Activated CD4-positive, CD25-positive, alpha-beta regulatory T cell treated with anti-CD3 and anti-CD28 coated beads, Interleukin-2, amount 50 U/mL, for 24 hours (primary cell): Measurements from ENCODE around the gene KCNQ4.

Source experiments
- ATAC-seq, 2 donors: fragments of 150-1000 bp; cut with Tn5 transposase; one replicate each; pipeline ENCODE4 v1.10.0; 2021; ENCODE audit warnings: mild to moderate bottlenecking in 1 of 2, moderate library complexity in 1 of 2

The KCNQ4 gene

DNA sequence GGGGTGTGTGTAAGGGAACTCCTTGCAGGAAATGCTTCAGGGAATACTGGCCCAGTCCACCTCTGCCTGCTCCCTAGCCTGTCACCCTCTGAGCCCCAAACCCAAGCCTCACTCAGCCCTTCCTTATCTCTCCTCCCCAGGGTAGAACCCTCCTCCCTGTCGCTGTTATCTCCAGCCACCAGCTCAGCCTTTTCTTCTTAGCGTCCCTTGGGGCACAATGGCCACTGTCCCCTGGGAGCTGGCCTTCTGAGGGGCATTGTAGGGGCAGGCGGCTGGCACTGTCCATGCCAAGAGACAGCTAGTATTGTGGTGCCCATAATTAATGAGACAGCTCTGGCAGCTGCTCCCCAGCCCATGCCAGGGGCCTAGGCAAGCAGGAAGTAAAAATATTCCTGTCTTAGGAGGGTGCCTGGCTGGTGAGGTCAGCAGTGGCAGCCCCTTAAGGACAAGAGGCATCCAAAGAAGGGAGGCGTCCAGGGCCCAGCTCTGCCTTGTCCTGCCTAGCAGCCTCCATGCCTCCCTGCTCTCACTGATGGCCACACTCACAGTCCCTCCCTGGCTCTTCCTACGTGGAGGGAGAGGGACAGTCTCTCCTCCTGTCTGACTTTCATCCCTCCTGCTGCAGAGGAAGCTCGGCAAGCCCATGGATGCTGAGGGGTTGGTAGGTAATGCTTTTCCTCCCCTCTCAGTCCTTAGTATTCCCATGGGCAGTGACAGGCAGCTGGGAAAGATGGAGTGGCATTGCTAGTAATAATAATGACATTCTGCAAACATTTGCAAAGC, 37.5 kb downstream of the KCNQ4 start:
- no peak for ATAC-seq

DNA sequence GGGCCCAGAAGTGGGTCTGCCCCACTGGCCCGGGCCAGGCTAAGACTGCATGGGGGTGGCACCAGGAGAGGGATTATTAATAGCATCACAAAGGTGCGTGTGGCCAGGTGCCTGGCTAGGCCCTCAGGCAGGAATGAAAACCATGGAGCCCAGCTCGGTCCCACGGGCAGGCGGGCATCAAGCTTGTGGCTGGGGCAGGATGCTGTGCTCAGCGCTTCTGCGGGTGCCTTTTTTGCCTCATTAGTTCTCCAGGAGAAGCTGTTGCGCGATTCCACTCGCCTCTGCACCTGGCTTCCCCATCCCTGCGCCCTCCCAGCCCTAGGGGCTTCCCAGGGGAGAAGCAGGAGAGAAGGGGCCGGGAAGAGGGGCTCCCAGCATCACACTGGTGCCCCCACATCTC, 39.3 kb downstream of the KCNQ4 start:
- ATAC-seq, result no peak

DNA sequence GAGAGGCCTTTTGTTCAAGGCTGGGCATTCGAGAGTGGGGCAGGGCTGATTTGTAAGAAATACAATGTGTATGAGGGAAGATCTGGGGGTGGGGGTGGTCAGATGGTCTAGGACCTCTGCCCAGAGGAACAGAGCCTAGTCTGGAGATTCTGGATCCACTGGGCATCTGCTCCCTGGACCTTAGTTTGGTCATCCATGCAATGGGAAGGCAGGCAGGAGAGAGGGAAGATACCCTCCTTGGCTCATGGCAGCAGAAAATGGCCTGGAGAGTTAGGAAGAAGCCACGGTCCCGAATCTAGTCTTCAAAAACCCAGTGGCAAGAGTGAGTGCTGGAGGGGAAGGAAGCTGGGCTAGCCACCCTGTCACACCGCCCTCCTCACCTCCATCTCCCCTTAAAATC, 39.8 kb downstream of the KCNQ4 start:
- no peak for ATAC-seq

- ATAC-seq, result no peak
Measured at GRCh38 chr1:40823983-40824382, 40.4 kb downstream of the KCNQ4 start.

DNA sequence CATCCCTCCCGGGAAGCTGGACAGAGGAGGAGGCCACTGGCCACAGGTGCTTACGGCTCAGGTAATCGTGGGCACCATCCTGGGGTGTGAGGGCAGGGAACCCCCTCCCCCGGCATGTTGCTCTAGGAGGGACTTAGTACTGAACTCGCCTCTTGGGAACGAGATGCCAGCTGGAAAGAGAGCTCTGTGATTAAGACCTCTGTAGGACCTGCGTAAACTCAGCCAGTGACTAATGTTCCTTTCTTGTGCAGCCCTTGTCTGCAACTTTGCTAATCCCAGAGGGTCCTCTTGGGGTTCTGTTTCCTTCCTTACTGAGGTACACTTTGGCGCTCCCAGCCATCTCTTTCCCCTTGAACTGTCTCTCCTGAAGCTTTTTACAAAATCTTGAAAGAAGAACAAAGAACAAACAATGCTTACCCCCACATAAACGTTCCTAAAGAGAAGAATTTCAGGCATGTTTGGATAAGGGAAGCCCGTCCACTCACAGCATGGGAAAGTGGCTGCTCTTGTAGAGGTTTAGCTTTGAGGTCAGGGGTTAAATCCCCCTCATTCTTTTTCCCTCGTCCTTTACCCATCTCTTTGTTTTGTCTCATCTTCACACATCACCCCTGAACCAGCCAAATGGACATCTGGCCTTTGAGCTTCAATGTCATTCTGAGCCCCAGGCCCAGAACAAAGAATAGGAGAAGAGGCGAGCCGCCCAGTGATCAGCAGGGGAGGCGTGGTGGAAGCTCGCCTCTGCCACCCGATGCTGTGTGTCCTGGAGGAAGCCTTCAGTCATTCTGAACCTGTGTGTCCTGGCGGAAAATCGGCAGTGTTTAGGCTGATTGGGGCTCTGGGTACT, 41.2 kb downstream of the KCNQ4 start:
- ATAC-seq, result no peak

- no peak for ATAC-seq
Measured at GRCh38 chr1:40825435-40825788, 41.8 kb downstream of the KCNQ4 start.

GRCh38 chr1:40825996-40826395, 42.4 kb downstream of the KCNQ4 start:
- no peak for ATAC-seq

DNA sequence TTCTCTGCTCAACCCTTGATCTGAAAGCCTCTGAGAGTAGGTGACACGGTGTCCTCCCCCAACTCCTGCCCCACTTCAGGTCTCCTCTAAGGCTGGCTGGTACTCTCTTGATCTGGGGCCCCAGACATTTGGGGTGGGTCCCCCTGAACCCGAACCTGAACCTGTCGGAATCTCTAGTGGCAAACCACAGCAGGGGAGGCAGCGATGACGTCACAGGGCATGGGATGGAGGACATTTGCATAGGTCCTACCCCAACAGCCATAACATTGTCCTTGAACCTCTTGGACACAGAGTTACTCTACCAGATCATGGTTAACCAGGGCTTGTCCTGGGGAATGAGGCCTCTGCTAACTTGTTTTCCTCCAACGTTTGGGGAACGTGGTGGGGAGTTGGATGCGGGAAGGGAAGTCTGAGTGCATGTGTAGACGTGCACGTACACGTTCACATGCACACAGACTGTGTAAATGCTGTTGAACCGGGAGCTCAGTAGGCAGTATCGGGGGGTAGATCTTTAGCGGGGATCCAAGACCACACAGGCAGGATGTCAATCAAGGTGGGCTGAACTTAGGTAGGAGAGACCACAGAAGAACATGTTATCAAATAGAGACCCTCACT, 46.2 kb downstream of the KCNQ4 start:
- no peak for ATAC-seq

DNA sequence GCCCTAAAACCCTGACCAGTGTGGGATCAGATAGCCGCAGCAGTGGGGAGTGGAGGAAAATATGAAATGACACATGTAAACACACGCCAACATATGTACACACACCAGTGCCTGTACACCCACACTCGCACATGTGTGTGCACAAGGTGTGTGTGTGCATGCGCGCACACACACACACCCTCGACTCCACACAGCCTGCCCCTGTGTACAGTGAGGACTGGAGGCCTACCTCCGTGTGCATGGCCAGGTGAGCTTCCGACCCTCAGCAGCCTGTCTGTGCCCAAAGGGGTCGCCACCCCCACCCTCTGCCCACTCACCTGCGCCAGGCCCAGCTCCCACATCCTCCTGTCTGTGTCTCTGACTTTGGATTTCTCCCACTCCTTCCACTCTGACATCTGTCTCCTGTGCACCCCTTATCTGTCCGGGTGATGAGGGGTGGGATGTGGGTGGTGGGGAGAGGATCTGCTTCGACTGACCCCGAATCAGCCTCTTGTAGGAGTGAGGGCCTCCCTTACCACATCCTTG, 46.9 kb downstream of the KCNQ4 start:
- ATAC-seq, result no peak

DNA sequence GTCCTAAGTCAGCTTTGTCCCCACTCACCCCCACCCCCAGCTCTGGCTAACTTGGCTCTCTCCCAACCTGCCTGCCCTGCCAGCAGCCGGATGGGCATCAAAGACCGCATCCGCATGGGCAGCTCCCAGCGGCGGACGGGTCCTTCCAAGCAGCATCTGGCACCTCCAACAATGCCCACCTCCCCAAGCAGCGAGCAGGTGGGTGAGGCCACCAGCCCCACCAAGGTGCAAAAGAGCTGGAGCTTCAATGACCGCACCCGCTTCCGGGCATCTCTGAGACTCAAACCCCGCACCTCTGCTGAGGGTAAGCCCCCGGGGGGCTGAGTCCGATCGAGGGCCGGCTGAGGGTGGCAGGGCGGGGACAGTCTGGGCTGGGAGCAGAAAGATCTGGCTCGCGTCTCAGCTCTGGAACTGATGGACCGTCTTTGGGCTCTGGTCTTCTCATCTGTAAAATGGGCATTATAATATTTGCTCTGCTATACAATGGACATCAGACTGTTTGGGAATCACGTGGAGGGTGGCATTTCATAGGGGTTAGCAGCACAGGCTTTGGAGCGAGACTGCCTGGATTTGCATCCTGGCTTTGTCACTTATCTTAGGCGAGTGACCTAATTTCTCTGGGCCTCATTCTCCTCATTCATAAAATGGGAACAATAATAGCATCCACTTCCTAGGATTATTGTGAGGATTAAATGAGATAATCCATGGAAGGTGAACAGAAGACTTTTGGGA, 47.6 kb downstream of the KCNQ4 start:
- no peak for ATAC-seq

DNA sequence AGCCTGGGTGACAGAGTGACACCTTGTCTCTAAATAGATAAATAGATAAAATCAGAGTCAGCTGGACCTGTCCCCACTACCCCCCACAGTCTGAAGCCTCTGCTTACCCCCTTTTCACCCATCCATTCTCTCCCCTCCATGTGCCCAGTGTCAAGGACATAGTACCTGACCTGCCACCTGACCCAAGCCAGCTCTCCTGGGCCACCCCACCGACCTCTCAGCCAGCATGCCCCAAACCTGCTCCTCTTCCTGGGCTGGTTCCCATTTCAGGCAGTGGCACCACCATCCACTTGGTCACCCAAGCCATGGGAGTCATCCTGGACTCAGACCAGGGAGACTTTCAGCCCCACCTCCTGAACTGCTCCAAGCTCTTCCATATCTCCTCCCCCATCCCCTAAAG, 50.4 kb downstream of the KCNQ4 start:
- no peak for ATAC-seq

GRCh38 chr1:40834968-40835545, 51.5 kb downstream of the KCNQ4 start:
- ATAC-seq, result no peak

DNA sequence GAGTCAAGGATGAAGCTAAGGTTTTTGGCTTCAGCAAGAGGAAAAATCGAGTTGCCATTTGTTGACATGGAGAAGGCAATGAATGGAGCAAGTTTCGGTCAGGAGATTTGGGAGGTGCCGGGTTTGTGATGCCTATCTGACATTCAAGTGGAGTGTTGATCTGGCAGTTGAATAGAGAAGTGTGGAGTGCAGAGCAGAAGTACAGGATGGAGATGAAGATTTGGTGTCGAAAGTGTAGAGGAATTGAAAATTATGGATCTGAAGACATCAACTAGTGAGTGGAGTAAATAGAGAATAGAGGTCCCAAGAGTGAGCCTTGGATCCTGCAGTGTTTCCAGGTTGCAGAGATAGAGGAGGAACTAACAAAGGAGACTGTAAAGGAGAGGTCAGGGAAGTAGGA, 52.7 kb downstream of the KCNQ4 start:
- ATAC-seq, result no peak

DNA sequence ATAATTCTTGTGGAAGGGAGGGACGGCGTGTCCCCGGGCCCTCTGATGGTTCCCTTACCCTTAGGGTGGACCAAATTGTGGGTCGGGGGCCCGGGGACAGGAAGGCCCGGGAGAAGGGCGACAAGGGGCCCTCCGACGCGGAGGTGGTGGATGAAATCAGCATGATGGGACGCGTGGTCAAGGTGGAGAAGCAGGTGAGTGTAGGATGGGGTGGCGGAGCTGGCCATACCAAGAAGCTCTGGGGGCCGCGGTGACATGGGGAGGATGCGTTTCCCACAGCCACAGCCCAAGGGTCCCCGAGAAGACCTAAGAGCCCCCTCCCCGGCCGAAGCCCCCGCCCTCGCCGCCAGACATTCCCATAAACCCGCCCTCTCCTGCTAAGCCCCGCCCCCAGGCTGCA, 54.0 kb downstream of the KCNQ4 start:
- no peak for ATAC-seq

DNA sequence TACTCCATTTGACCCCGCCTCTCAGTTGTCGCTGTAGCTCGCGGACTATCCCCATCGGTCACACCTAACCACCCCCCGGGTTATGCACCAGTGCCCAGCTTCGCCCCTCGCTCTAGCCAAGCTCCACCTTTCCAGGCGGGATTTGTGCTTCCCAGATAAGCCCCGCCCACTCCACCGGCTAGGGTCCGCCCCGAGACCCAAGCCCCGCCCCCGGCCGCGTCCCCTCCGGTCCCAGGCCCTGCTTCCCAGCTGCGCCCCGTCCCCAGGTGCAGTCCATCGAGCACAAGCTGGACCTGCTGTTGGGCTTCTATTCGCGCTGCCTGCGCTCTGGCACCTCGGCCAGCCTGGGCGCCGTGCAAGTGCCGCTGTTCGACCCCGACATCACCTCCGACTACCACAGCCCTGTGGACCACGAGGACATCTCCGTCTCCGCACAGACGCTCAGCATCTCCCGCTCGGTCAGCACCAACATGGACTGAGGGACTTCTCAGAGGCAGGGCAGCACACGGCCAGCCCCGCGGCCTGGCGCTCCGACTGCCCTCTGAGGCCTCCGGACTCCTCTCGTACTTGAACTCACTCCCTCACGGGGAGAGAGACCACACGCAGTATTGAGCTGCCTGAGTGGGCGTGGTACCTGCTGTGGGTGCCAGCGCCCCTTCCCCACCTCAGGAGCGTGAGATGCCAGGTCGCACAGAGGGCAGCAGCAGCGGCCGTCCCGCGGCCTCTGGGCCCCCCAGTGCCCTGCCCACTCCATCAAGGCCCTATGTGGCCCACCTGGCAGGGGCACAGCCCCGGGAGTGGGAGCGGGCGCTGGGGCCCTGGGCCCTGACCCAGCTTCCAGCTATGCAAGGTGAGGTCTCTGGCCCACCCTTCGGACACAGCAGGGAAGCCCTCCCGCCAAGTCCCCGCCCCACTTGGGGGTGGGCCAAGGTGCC, 54.7 kb downstream of the KCNQ4 start:
- ATAC-seq, result no peak

DNA sequence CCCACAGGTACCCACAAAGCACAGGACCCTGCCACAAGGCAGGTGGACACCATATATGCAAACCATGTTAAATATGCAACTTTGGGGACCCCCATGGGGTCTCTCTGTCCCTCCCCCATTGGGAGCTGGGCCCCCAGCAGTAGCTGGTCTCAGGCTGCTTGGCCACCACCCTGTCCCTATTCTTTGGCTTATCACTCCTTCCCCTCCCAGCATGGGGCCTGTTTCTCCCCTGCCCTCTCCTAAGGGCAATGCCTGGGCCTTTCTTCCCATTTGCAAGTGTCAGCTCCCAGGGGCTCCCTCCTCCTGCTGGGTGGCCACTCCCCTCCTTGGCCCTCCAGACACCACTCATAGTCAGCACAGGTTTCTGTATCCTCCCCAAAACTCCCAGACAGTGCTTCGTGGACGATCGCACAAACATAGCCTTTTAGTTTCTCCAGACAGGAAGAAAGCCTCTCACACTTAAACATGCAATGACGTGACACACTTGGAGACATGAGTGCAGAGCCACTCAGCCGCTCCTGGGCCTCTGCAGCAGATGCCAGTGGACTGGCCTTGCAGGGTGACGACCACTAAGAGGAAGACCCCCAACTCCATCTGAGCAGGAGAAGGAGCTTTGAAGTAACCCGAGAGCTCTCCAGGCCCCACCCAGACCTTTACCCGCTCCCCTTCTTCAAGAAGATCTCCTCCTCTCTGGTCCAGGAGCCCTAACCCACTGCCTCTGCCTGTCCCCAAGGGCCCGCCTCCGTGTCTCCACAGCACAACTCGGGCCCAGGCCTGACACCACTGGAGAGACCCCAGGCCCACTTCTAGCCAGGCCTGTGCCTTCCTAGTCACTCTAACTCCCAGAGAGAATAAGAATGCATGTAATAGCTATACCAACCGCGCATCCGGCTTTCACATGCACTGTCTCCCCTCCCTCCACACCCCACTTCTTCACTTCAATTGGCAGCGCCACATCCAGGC, 55.7 kb downstream of the KCNQ4 start:
- no peak for ATAC-seq

DNA sequence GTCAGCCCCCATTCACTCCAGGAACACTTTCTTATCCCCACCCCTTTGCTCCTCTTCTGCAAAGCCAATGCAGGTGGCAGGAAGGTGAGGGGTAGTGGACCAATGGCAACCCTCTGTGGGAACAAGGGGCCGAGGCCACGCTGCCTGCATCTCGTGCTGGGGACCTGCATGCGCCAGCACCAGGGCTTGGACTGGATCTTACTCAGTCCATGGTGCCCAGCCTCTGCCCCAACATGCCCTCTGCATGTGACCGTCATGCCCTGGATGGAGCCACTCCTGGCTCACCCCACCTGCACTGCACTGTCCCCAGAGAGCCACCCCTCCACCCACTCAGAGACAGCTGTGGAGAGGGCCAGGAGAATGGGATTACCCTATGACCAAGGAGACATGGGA, 56.4 kb downstream of the KCNQ4 start:
- ATAC-seq, result no peak

DNA sequence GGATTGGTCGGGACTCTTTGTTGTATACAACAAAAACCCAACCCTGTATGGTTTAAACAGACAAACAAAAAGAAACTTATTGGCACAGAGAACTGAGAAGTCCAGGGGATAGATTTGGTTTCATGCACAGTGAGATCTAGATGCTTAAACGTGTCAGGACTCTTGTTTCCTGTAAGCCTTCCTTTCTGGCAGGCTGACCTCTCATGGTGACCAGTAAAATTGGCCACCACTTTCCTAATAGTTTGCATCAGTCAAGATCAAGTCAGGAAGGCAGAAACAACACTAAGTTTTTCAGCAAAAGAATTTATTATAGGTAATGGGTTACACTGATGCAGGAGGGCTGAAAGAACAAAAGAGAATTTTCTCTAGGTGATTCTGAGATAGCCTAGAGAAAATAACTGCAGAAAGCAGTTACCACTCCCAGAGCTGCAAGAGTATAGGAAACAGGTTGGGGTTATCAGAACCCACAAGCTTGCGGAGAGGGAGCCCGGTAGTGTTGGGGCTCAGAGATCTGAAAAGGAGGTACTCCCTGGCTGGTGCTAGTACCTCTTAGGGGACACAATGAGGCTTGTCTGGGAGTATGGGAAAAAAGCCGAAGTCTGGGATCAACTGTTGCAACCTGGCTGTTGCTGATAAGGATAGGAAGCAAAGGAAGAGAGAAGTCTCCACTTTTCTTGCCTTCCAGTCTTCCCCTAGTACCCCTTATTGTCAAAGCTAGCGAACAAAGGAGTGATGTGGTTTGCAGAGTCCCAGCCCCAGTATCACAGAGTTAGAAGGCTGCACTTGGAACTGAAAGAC, 57.1 kb downstream of the KCNQ4 start:
- no peak for ATAC-seq

DNA sequence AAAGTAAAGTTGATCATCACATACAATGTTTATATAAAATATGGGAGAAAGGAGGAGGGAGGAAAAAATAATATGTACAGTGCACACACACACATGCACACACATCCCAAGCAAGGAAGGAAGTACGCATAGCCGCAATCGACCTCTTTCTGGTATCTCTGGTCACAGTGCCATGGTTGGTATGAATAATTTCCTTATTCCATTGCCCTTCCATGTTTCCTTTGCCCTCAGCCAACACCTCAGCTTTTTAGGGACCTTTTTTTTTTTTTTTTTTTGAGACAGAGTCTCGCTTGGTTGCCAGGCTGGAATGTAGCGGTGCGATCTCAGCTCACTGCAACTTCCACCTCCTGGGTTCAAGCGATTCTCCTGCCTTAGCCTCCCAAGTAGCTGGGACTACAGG, 58.0 kb downstream of the KCNQ4 start:
- ATAC-seq, result no peak
